22Rv1 (cell line): ENCODE measurements around the gene HMGB2.

Experiments used
- H3K27ac ChIP-seq: fragments of 450-650 bp; 2 replicates; pipeline ENCODE4 v1.5.1; 2017
- CTCF ChIP-seq: fragments of 450-650 bp; IDR thresholded peaks from 2 replicates; pipeline ENCODE4 v1.5.1; 2017; ENCODE audit warnings: mild to moderate bottlenecking
- ZFX ChIP-seq: fragments of 450-650 bp; IDR thresholded peaks from 2 replicates; pipeline ENCODE4 v1.6.1; 2017; ENCODE audit warnings: antibody characterized with exemption, borderline replicate concordance

Gene HMGB2

GRCh38 chr4:173334085-173334890, at the start of gene HMGB2:
TSS of gene HMGB2 (minus strand) at chr4:173334358. CDS start at chr4:173333649, 709 bp downstream.
- TF ChIP-seq ZFX (no peak), CTCF (no peak)
- peak within 1 kb of the TSS; percentile 97 for H3K27ac ChIP-seq

- no peak overlapping the region for H3K27ac ChIP-seq
- TF ChIP-seq CTCF, result no peak
- TF ChIP-seq ZFX, result no peak
Measured at GRCh38 chr4:173382349-173382748, 48.2 kb upstream of the HMGB2 start.

GRCh38 chr4:173381610-173382009, 47.5 kb upstream of the HMGB2 start:
- H3K27ac ChIP-seq, result no peak overlapping the region
- no peak for TF ChIP-seq ZFX
- TF ChIP-seq CTCF, result no peak

- no peak overlapping the region for H3K27ac ChIP-seq
- no peak for TF ChIP-seq CTCF
Measured at GRCh38 chr4:173380987-173381386, 46.8 kb upstream of the HMGB2 start.

GRCh38 chr4:173379929-173380328, 45.8 kb upstream of the HMGB2 start:
- no peak overlapping the region for H3K27ac ChIP-seq
- TF ChIP-seq ZFX (no peak), CTCF (no peak)

GRCh38 chr4:173374588-173374987, 40.4 kb upstream of the HMGB2 start:
- TF ChIP-seq CTCF (no peak), ZFX (no peak)
- no peak overlapping the region for H3K27ac ChIP-seq

- TF ChIP-seq ZFX (no peak), CTCF (no peak)
- H3K27ac ChIP-seq, result peak overlapping the region; percentile 88
Measured at GRCh38 chr4:173371292-173372192, 37.4 kb upstream of the HMGB2 start.
